ENCODE results near the gene ARL10.

Gene ARL10

DNA sequence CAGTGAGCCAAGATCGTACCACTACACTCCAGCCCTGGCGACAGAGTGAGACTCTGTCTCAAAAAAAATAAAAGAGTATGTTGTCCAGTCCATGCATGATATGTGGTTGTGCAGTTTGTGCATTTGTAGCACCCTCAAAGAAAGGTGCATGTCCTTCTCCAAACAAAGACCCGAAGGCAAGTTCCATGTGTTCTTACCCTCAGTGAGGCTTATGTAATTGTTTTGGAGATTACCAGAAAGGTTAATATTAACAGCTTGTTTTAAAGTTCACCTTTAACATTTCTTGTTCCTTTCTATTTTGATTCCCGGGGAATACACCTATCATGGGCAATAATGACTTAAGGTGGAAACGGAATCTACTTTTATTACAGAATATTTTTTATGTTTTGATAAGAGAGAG is 26.0 kb upstream of the ARL10 start:
- TF ChIP-seq, protein P1, sequence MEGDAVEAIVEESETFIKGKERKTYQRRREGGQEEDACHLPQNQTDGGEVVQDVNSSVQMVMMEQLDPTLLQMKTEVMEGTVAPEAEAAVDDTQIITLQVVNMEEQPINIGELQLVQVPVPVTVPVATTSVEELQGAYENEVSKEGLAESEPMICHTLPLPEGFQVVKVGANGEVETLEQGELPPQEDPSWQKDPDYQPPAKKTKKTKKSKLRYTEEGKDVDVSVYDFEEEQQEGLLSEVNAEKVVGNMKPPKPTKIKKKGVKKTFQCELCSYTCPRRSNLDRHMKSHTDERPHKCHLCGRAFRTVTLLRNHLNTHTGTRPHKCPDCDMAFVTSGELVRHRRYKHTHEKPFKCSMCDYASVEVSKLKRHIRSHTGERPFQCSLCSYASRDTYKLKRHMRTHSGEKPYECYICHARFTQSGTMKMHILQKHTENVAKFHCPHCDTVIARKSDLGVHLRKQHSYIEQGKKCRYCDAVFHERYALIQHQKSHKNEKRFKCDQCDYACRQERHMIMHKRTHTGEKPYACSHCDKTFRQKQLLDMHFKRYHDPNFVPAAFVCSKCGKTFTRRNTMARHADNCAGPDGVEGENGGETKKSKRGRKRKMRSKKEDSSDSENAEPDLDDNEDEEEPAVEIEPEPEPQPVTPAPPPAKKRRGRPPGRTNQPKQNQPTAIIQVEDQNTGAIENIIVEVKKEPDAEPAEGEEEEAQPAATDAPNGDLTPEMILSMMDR (IDR thresholded peaks at IDR 0.05): no peak

DNA sequence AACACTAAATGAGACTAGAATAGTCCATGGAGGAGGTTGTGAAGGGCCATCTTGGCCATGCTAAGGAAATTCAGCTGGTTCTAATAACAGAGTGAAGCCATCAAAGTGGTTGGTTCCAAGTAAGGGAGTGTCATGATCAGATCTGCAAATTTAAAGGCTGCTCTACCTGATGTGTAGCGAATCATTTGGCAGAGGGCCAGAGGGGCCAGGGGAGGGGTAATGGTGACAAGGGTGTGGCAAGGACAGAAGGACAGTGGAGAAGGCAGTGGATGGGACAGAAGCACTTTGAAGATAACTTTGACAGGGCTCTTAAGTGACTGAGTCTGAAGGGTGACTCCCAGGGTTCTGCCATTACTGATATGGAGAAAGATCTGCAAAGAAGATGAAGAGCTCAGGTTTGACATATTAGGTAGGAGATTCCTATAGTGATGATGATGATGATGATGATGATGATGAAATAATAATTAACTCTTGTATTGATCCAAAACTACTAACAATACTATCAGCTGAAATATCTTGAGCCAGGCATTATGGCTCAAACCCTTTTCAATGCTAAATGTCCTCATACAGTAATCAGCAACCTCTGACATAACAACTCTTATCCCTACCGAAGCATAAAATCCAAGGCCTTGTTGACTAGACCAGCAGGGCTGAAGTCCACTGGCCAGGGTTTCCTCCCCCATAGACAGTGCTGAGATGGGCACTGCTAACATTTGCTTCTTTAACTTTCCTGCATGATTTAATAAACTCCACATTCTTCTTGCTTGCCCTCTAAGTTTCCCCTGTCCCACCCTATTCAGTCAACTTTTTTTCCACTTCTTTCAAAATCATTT is 23.7 kb upstream of the ARL10 start:
- no peak overlapping the region for H3K4me3 ChIP-seq
- no peak overlapping the region for H3K27ac ChIP-seq
- TF ChIP-seq, protein P1 (IDR thresholded peaks at IDR 0.05): no peak
- no peak for DNase-seq (ENCODE audit: low spot score)

More for the DNA sequence above, 26.0 kb upstream of the ARL10 start:
- Histone ChIP-seq H3K4me3 (no peak overlapping the region), H3K27ac (no peak overlapping the region)
- DNase-seq (ENCODE audit: low spot score): no peak

DNA sequence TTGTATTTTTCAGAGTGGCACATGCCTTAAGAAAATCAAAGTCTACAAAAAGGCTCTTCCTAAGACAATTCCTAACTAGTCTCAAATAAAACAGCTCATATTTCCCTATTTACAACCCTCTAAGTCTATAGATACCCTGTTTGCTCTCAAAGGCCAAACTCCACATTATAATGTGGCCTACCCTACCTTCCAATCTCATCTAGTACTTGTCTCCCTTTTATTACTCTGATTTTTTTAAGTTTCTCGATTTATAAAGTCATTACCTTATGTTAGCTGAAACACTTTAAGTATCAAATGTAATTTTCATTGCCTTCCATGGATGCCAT is 23.2 kb upstream of the ARL10 start:
- no peak overlapping the region for H3K4me3 ChIP-seq
- TF ChIP-seq, protein P1 (IDR thresholded peaks at IDR 0.05): no peak
- no peak overlapping the region for H3K27ac ChIP-seq
- no peak for DNase-seq (ENCODE audit: low spot score)

DNA sequence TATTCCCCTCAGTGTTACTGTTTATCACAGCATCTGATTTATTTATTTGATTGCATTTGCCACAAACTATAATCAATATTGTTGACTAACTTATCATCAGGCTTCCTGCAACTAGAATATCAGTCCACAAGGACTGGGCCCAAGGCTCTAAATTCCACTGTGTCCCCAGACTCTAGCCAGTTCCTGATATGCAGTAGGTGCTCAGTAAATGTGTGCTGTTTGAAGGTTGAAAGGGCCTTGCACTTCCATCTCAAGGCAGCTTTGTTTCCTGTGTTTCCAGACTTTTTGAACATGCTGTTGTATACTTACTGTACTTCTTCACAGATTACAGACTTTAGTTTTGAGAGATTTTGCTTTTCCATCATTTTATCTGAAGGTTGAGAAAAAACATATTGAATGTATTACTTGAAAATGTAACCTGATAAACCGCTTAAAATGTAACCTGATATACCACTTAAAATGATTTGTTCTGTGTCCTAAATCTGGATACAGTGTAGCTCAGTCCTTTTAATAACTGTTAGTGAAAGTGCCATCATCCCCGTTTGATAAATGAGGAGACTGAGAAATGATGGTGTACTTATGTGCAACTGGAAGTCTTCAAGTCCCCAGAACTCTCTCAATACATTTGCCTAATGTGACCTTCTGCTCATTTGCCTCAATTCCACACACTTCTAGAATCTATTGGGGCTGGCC is 22.4 kb upstream of the ARL10 start:
- Histone ChIP-seq H3K4me3 (no peak overlapping the region), H3K27ac (no peak overlapping the region)
- no peak for DNase-seq (ENCODE audit: low spot score)
- TF ChIP-seq, protein P1 (IDR thresholded peaks at IDR 0.05): no peak

DNA sequence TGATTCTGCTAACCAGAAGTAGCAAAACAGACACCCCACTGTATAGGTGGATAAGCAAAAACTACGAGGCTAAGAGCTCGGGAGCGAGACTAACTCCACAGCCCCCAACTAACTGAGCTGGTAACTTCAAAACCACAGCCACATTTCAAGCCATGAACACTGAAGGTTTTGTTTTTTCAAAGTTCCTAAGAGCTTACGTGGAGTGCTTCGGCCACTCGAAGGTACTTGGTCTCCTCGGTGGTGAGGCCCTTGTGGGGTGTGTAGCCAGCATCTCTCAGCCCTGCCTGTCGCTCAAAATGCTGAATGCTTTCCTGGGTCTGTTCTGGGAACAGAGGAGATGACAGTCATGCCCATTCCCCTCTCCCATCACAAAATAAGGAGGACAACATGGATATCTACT is 14.9 kb upstream of the ARL10 start:
- no peak for DNase-seq (ENCODE audit: low spot score)
- Histone ChIP-seq H3K27ac (no peak overlapping the region), H3K4me3 (no peak overlapping the region)
- TF ChIP-seq, protein P1 (IDR thresholded peaks at IDR 0.05): no peak

DNA sequence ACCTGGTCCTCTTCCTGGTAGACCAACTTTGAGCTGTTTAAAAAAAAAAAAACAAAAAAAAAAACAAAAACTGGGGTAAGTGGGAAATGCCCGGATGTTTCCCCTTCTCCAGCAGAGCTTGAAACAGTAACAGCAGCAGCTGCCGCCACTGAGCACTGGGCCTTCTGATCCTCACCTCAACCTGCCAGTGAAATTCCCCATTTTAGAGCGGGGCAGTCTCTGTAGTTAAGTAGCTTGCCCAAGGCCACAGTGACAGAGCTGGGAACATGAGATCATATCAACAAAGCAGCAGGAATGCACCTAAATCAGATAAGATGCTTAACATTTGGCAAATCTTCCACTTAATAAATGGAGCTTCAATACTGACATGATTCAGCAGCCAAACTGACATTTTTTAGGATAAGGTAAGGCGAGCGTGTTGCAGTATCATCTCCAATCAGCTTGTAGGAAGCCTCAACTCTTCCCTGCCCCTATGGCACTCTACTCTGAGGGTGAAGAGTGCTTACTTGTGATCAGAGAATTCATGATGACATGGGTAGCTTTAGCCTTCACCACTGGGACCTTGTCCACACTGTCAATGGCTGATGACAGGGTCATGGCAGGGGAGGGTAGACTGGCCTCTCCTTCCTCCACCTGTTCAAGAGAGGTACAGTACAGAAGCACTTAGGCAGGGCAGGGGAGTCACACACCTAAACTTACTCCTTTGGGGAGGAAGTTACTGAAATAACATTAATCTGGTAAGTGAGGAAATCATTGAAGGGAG is 13.0 kb upstream of the ARL10 start:
- Histone ChIP-seq H3K27ac (no peak overlapping the region), H3K4me3 (no peak overlapping the region)
- DNase-seq (ENCODE audit: low spot score): no peak
- TF ChIP-seq, protein P1 (IDR thresholded peaks at IDR 0.05): no peak
